NCI-H187 (cell line): ENCODE results near the gene ACAA1.
"Not testable (repeated sequence)": the region's sequence is repeated elsewhere in the genome, so short reads cannot be mapped to it uniquely, and the experiment has no call there.

ENCODE experiments used
- DNase-seq, 2 experiments: peaks; one replicate each; lab custom pipeline; 2025; lab: John Stamatoyannopoulos, UW

Gene ACAA1

GRCh38 chr3:38136777-38137614 lies at the start of gene ACAA1:
TSS of gene ACAA1 (minus strand) at chr3:38137127. CDS start at chr3:38137035, 92 bp downstream.
- peak; percentile 87 to 95 for DNase-seq

DNA sequence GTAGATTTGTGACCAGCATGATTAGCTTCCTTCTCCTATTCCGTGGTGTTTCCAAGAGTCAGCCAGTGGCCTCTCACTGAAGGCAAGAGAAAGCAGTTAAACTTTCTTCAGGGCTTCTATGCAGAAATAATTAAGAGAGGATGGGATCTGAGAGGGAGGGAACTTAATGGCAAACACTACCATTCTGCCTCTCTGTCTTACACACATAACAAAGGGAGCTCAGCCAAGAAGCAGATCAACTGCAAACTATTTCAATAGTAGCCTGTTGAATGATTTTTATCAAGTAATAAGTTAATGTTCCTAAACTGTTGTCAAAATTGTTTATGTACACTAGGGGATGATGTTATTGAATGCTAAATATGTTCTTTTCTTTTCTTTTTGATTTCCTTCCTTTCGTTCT lies 40.3 kb upstream of the ACAA1 start:
- DNase-seq, result no peak

DNA sequence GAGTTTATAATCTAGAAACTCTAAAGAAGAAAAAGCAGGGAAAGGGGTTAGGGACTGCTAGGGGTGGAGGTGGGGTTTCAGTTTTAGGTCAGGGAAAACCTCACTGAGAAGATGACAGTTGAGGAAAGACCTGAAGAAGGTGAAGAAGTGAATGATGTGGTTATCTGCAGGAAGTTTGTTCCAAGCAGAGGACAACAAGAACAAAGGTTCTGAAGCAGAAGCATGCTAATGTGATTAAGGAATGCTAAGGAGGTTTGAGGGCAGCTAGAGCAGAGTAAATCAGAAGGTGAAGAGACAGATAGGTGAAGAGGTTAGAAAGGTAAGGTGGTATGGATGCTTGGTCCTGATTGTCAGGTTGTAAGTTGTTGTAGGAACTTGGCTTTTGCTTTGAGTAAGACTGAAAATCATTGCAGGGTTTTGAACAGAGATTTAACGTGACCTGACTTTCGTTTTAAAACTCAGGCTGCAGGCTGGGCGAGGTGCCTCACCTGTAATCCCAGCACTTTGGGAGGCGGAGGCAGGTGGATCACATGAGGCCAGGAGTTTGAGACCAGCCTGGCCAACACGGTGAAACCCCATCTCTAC lies 37.0 kb upstream of the ACAA1 start:
- no peak for DNase-seq

- DNase-seq, result no peak
These were observed 34.7 kb upstream of the ACAA1 start for GRCh38 chr3:38171622-38172021.

- DNase-seq, result no peak
These were observed 33.8 kb upstream of the ACAA1 start for GRCh38 chr3:38170722-38171121.

DNA sequence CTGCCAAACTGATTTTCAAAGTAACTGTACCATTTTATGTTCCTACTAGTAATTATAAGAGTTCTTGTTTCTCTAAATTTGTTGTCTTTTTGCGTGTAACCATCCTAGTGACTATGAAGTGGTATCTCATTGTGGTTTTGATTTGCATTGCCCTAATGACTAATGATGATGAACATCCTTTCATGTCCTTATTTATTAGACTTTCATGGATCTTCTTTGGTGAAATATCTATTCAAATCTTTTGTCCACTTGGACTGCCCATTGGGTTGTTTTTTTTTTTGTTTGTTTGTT lies 32.0 kb upstream of the ACAA1 start:
- DNase-seq, result no peak

DNA sequence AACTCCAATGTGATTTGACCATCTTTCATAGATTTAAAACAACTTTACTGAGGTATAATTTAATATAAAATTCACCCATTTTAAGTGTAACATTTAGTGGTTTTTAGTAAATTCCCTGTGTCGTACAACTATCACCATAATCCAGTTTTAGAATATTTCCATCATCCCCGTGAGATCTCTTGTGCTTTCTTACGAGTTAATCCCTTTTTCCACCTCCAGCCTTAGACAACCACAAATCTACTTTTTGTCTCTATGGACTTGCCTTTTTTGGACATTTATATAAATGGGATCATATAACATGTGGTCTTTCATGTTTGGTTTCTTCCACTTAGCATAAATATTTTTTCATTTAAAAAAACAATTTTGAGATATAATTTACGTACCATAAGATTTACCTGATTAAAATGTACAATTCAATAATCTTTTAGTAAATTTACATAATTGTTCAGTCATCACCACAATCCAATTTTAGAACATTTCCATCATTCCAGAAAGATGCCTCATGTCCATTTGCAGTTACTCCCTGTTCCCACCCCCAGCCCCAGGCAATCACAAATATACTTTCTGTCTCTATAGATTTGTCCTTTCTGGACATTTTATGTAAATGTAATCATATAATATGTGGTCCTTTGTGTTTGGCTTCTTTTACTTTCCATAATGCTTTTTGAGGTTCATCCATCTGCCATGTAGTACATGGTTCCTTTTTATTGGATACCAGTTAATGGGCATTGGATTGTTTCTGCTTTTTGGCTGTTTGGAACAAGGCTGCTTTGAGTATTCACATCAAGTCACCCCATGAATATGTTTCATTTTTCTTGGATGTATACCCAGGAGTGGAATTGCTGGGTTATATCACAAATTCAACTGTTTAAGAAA lies 31.5 kb upstream of the ACAA1 start:
- no peak for DNase-seq

DNA sequence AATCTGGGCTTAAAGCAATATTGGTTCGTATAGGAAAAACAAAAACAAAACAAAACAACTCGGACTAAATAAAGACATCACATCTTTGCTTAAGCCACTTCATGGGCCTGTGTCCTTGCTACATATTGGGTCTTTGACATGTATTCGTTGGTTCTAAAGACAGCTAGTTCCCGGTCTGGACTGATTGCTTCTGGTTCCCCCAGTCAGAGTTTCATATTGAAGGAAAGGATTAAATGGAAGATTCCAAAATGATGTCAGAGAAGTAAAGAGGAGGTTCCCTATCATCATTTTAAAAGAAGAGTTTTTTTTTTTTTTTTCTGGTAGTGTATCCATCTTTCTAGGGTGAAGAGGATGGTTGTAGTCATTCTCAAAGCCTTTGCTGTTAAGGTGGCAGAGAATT lies 30.7 kb upstream of the ACAA1 start:
- no peak for DNase-seq

- no peak for DNase-seq
These were observed 28.9 kb upstream of the ACAA1 start for GRCh38 chr3:38165722-38166387.

GRCh38 chr3:38164952-38165721 lies 28.2 kb upstream of the ACAA1 start, which contains the start of gene OXSR1:
TSS of gene OXSR1 (plus strand) at chr3:38165537. CDS start at chr3:38165877, 340 bp downstream.
- DNase-seq, result peak; percentile 91 to 98

DNA sequence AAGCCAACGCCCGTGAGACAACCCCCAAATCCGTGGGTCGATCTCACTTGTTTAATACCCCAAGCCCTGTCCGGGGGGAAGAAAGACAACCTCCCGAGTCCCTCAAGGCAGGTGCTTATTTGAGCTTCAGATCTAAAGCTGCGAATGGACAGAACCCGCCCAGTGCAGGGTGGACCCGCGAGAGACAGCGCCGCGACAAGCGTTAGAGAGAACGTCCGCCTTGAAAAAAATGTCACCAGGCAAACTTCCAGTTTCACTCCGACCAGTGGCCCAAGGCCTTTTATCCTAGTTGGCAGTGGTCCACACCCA lies 27.7 kb upstream of the ACAA1 start:
- no peak for DNase-seq

GRCh38 chr3:38163841-38164642 lies 27.1 kb upstream of the ACAA1 start:
- no peak for DNase-seq

DNA sequence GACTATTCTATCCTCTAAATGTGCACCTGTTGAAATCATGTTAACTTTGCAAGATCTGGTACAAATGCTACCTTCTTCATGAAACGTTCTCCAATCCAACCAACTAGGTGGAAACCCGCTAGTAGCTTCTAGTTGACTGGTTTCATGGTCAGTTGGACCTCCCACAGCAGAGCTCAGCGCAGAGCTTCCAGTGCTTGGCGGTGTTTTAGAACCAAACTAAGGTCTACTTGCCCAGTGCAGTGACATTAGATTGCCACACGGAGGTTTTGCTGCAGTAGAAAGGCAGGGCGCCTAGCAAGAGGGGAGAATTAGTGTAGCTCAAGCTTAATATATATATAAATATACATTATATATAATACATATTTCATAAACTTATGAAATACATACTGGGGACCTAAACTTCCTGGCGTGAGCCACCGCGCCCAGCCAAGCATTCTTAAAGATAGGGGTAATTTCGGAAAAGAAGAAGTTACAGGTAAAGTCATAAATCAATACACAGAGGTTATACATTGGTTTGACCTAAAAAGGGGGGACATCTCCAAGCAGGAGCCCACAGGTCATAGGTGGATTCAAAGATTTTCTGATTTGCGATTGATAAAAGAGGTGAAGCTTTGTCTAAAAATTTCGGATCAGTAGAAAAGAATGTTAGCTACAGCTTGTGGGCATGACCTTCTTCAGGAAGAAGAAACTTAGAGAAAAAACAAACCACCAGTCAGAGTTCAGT lies 26.4 kb upstream of the ACAA1 start:
- DNase-seq, result no peak

- not testable (repeated sequence) for DNase-seq
These were observed 23.8 kb upstream of the ACAA1 start for GRCh38 chr3:38160704-38161103.

DNA sequence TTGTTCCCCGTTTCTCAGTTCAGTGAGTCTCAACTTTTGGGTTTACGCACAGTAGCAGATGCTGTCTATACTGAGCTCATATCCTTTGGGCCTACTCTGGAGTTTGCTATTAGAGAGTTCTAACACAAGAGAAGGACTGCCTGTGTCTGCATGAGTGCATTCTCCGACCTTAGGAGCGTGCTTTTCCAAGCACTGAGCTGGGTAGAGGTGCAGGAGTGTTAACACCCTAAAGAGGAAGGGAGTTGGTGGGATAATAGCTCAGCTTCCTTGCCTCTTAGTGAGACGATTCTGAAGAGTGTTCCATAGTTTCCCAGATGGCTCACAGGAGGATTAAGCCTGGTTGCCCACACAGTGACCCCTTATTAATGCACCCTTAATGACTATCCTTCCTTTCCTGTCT lies 21.5 kb upstream of the ACAA1 start:
- DNase-seq, result no peak

GRCh38 chr3:38157595-38157994 lies 20.7 kb upstream of the ACAA1 start:
- no peak for DNase-seq

GRCh38 chr3:38157117-38157516 lies 20.2 kb upstream of the ACAA1 start:
- no peak for DNase-seq

DNA sequence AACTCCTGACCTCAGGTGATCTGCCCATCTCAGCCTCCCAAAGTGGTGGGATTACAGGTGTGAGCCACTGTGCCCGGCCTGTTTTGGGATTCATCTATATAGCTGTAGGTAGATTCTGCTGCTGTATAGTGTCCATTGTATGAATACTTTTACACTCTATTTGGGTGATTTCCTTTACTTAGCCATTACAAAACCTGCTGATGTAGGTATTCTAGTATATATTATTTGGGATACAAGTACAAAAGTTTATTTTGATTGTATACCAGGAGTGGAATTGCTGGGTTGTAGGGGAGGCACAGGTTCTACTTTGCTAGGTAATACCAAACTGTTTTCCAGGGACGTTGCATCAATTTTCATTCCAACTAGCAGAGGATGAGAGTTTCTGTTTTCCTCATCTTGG lies 18.9 kb upstream of the ACAA1 start:
- no peak for DNase-seq

- DNase-seq, result no peak
These were observed 17.8 kb upstream of the ACAA1 start for GRCh38 chr3:38154625-38155255.

DNA sequence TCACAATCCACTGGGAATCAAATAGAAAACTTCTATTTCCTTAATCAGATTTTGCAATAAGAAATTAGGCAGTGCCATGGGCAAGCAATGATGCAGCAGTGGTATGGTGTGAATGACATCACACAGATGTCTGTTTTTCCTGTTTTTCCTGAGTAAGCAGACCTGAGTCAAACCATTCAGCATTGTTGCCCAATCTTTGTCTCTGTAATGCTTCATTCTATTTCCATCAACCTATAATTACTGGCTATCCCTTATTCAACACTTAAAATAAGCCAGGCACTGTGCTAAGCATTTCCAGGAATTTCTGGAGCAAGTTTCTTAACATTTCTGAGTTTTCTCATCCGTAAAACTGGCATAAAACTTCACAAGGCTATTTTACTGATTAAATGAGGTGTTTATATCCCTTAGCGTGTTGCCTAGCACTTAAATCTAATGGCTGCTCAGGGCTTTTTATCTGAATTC lies 17.1 kb upstream of the ACAA1 start:
- no peak for DNase-seq
